Mesenchymal stem cell (in vitro differentiated cells and primary cell): ENCODE data around the gene AP4E1.

Source experiments
- DNase-seq: peaks from one replicate; pipeline ENCODE4 v3.0.0-alpha.2; 2013
- H2AFZ ChIP-seq: one replicate; pipeline ENCODE4 v1.6.1; 2013; ENCODE audit warnings: low read depth, mild to moderate bottlenecking, control low read depth, inconsistent platforms, low read length, moderate library complexity
- H2AK5ac ChIP-seq: 2 replicates; pipeline ENCODE4 v1.6.1; 2013; ENCODE audit warnings: low read length, moderate library complexity, mild to moderate bottlenecking, inconsistent platforms; ENCODE audit not compliant: severe bottlenecking
- H2BK120ac ChIP-seq: one replicate; pipeline ENCODE4 v1.6.1; 2013; ENCODE audit warnings: low read depth, mild to moderate bottlenecking, inconsistent platforms, low read length, moderate library complexity
- H2BK12ac ChIP-seq, 2 experiments: one replicate each; pipeline ENCODE4 v1.6.1; 2013; ENCODE audit warnings: inconsistent platforms in 2 of 2, low read length in 2 of 2, mild to moderate bottlenecking in 2 of 2, moderate library complexity in 2 of 2, control low read depth in 1 of 2
- H2BK15ac ChIP-seq: one replicate; pipeline ENCODE4 v1.6.1; 2013; ENCODE audit warnings: mild to moderate bottlenecking, low read depth, inconsistent platforms; ENCODE audit not compliant: poor library complexity, severe bottlenecking
- H2BK5ac ChIP-seq: 2 replicates; pipeline ENCODE4 v1.6.1; 2013; ENCODE audit warnings: low read depth, mild to moderate bottlenecking, low read length, control low read depth, inconsistent platforms; ENCODE audit not compliant: poor library complexity, severe bottlenecking
- H3K14ac ChIP-seq, 2 experiments: one replicate each; pipeline ENCODE4 v1.6.1; 2013; ENCODE audit warnings: inconsistent platforms in 2 of 2, low read length in 2 of 2, control low read depth in 1 of 2, mild to moderate bottlenecking in 1 of 2, moderate library complexity in 1 of 2
- H3K18ac ChIP-seq, 2 experiments: one replicate each; pipeline ENCODE4 v1.6.1; 2013; ENCODE audit warnings: inconsistent platforms in 2 of 2, low read length in 2 of 2, control low read depth in 1 of 2, low read depth in 1 of 2, mild to moderate bottlenecking in 1 of 2
- H3K23ac ChIP-seq, 2 experiments: one replicate each; pipeline ENCODE4 v1.6.1; 2013; ENCODE audit warnings: inconsistent platforms in 2 of 2, low read length in 2 of 2, mild to moderate bottlenecking in 2 of 2, moderate library complexity in 2 of 2, control low read depth in 1 of 2
- H3K27ac ChIP-seq: 2 replicates; pipeline ENCODE4 v1.5.1; 2013; ENCODE audit warnings: mild to moderate bottlenecking, moderate library complexity, low read length, control low read depth, inconsistent platforms; ENCODE audit not compliant: poor library complexity, severe bottlenecking
- H3K27me3 ChIP-seq, 2 experiments: 2 replicates each; pipeline versions ENCODE4 v1.6.1 to v1.7.0; 2013; ENCODE audit warnings: low read length in 2 of 2, mild to moderate bottlenecking in 2 of 2, moderate library complexity in 2 of 2, control low read depth in 1 of 2, inconsistent platforms in 1 of 2; ENCODE audit not compliant: control insufficient read depth in 1 of 2, insufficient read depth in 1 of 2
- H3K36me3 ChIP-seq, 2 experiments: 2 replicates each; pipeline versions ENCODE4 v1.6.1 to v1.7.0; 2013; ENCODE audit warnings: low read length in 2 of 2, control low read depth in 1 of 2, inconsistent platforms in 1 of 2, low read depth in 1 of 2, mild to moderate bottlenecking in 1 of 2; ENCODE audit not compliant: insufficient read depth in 2 of 2, control insufficient read depth in 1 of 2
- H3K4ac ChIP-seq, 2 experiments: one replicate each; pipeline ENCODE4 v1.6.1; 2013; ENCODE audit warnings: inconsistent platforms in 2 of 2, low read length in 2 of 2, mild to moderate bottlenecking in 2 of 2, moderate library complexity in 2 of 2, control low read depth in 1 of 2, low read depth in 1 of 2
- H3K4me1 ChIP-seq: 2 replicates; pipeline ENCODE4 v1.6.1; 2013; ENCODE audit warnings: low read depth, low read length, control low read depth; ENCODE audit not compliant: control insufficient read depth, insufficient read depth
- H3K4me2 ChIP-seq: 2 replicates; pipeline ENCODE4 v1.6.1; 2013; ENCODE audit warnings: low read length, mild to moderate bottlenecking, inconsistent platforms; ENCODE audit not compliant: poor library complexity, severe bottlenecking
- H3K4me3 ChIP-seq, 2 experiments: 2 replicates each; pipeline versions ENCODE4 v1.5.1 to v1.7.0; 2013; ENCODE audit warnings: low read length in 2 of 2, mild to moderate bottlenecking in 2 of 2, control low read depth in 1 of 2, low read depth in 1 of 2; ENCODE audit not compliant: insufficient read depth in 1 of 2
- H3K79me1 ChIP-seq: replicated peaks from 2 replicates; pipeline ENCODE4 v1.6.1; 2013; ENCODE audit warnings: mild to moderate bottlenecking, control low read depth, low read length, inconsistent platforms; ENCODE audit not compliant: poor library complexity, severe bottlenecking
- H3K9ac ChIP-seq: 2 replicates; pipeline ENCODE4 v1.7.0; 2013; ENCODE audit warnings: mild to moderate bottlenecking, low read length, moderate library complexity
- H3K9me3 ChIP-seq: 2 replicates; pipeline ENCODE4 v1.7.0; 2013; ENCODE audit warnings: mild to moderate bottlenecking, low read length; ENCODE audit not compliant: control insufficient read depth
- H4K8ac ChIP-seq: one replicate; pipeline ENCODE4 v1.6.1; 2013; ENCODE audit warnings: inconsistent platforms, mild to moderate bottlenecking, low read length, moderate library complexity
- H4K91ac ChIP-seq: one replicate; pipeline ENCODE4 v1.6.1; 2013; ENCODE audit warnings: mild to moderate bottlenecking, low read length, inconsistent platforms
- WGBS: methylation state at CpG from one replicate; pipeline ENCODE4 v1.1.7; 2013; ENCODE audit warnings: mixed read lengths; 5-methylcytosine and 5-hydroxymethylcytosine counted together

The AP4E1 gene

GRCh38 chr15:51038162-51038973, 129.9 kb downstream of the AP4E1 start:
- H3K4me1 ChIP-seq, result no peaks in the 10 kb centered on the region
- no peak overlapping the region for H4K91ac ChIP-seq
- peak overlapping the region in 1 of 2 experiments; percentile 26 for H3K18ac ChIP-seq
- H3K9ac ChIP-seq, result no peak overlapping the region
- H2BK12ac ChIP-seq, result no peak overlapping the region
- no peak overlapping the region for H2BK15ac ChIP-seq
- no peak overlapping the region for H2AFZ ChIP-seq
- no peaks in the 10 kb centered on the region for H3K9me3 ChIP-seq
- H3K14ac ChIP-seq, result peak overlapping the region in 1 of 2 experiments; percentile 89
- no peak overlapping the region for H4K8ac ChIP-seq
- no peak overlapping the region for H3K4ac ChIP-seq
- H3K36me3 ChIP-seq, result no peaks in the 10 kb centered on the region
- H3K23ac ChIP-seq, result peak overlapping the region in 1 of 2 experiments; percentile 89
- H2BK120ac ChIP-seq, result no peak overlapping the region
- no peak for DNase-seq
- no peak overlapping the region for H2AK5ac ChIP-seq
- H3K27ac ChIP-seq, result no peak overlapping the region
- no peaks in the 10 kb centered on the region for H3K27me3 ChIP-seq
- no peaks in the 10 kb centered on the region for H3K79me1 ChIP-seq
- H2BK5ac ChIP-seq, result no peak overlapping the region
- no peak overlapping the region for H3K4me3 ChIP-seq
- WGBS, result 91% methylated on average over 6 of the region's 7 CpGs
- no peak overlapping the region for H3K4me2 ChIP-seq

DNA sequence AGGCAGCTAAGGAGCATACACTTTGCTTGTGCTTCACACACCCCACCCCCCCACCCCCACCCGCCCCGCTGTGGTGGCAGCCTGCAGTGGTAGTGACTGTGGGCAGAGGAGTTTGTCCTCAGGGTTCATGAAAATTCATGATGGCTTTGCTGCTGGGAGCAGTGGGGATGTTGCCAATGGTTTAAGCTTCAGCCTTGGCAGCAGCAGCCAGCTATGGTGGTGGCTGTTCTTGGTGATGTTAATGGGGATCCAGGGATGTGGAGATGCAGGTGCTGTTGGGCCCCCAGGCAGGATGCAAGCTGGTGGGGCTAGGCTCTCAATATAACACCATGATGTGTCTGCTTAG, 130.5 kb downstream of the AP4E1 start:
- H2BK12ac ChIP-seq, result no peak overlapping the region
- WGBS, result 100% methylated on average over 1 of the region's 2 CpGs
- H2BK15ac ChIP-seq, result no peak overlapping the region
- no peak overlapping the region for H3K4me2 ChIP-seq
- H4K8ac ChIP-seq, result no peak overlapping the region
- no peak overlapping the region for H3K27ac ChIP-seq
- H3K4me3 ChIP-seq, result no peak overlapping the region
- no peaks in the 10 kb centered on the region for H3K27me3 ChIP-seq
- H3K14ac ChIP-seq, result no peak overlapping the region
- H3K9me3 ChIP-seq, result no peaks in the 10 kb centered on the region
- H2AK5ac ChIP-seq, result no peak overlapping the region
- DNase-seq, result no peak
- H2BK5ac ChIP-seq, result no peak overlapping the region
- H3K4ac ChIP-seq, result no peak overlapping the region
- H3K4me1 ChIP-seq, result no peaks in the 10 kb centered on the region
- no peak overlapping the region for H2AFZ ChIP-seq
- H3K9ac ChIP-seq, result no peak overlapping the region
- no peak overlapping the region for H4K91ac ChIP-seq
- H2BK120ac ChIP-seq, result no peak overlapping the region
- H3K79me1 ChIP-seq, result no peaks in the 10 kb centered on the region
- H3K18ac ChIP-seq, result no peak overlapping the region
- H3K36me3 ChIP-seq, result no peaks in the 10 kb centered on the region
- no peak overlapping the region for H3K23ac ChIP-seq

DNA sequence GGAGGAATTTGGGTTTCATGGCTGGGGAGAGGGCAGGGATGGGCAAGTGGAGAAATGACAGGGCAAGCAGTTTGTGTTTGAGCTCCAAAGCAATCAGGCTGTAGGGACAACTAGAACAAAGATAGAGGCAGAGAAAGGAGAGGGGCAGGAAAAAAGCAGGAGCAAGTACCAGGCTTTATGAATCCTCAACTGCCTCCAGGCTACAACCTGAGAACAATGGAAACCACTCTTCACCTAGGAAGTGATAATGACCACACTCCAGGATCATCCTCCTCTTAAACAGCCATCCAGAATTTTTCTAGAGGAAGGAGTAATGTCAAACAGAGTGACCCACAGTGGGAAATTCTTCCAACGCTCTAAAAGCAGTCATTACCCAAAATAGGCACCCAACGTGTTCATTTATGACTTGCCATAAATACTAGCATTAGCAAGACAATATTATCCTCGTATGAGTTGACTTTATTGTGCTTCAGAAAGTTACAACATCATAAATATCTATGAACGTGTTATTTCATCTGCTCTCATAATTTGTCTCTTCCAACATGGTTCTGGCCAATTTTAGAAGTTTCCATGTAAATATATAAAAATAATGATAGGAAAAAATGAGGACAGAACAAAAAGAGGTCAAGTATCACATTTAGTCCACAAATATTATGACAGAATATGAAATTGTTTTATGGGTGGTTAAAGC, 135.7 kb downstream of the AP4E1 start:
- H2BK120ac ChIP-seq, result no peak overlapping the region
- H3K27ac ChIP-seq, result no peak overlapping the region
- H3K79me1 ChIP-seq, result no peaks in the 10 kb centered on the region
- no peak overlapping the region for H3K4me3 ChIP-seq
- H3K23ac ChIP-seq, result no peak overlapping the region
- no peak overlapping the region for H2BK5ac ChIP-seq
- no peaks in the 10 kb centered on the region for H3K36me3 ChIP-seq
- H3K4me1 ChIP-seq, result peaks cover 7% of the 10 kb centered on the region
- WGBS, result 21% methylated on average over 2 of the region's 4 CpGs
- no peak overlapping the region for H3K4ac ChIP-seq
- H2BK12ac ChIP-seq, result no peak overlapping the region
- H3K9ac ChIP-seq, result no peak overlapping the region
- no peak for DNase-seq
- no peak overlapping the region for H2BK15ac ChIP-seq
- no peaks in the 10 kb centered on the region for H3K27me3 ChIP-seq
- H3K4me2 ChIP-seq, result no peak overlapping the region
- H4K91ac ChIP-seq, result no peak overlapping the region
- no peak overlapping the region for H3K14ac ChIP-seq
- H3K18ac ChIP-seq, result no peak overlapping the region
- H4K8ac ChIP-seq, result no peak overlapping the region
- H2AFZ ChIP-seq, result no peak overlapping the region
- no peak overlapping the region for H2AK5ac ChIP-seq
- H3K9me3 ChIP-seq, result no peaks in the 10 kb centered on the region

GRCh38 chr15:51046016-51046415, 137.5 kb downstream of the AP4E1 start:
- Histone ChIP-seq H3K27me3 (peaks cover 0 to 3% of the 10 kb centered on the region in 2 experiments), H3K4me3 (no peak overlapping the region), H4K91ac (no peak overlapping the region), H2BK15ac (no peak overlapping the region), H2BK5ac (no peak overlapping the region), H2BK12ac (no peak overlapping the region), H3K27ac (no peak overlapping the region), H3K79me1 (no peaks in the 10 kb centered on the region), H2AK5ac (no peak overlapping the region), H3K18ac (no peak overlapping the region), H3K36me3 (no peaks in the 10 kb centered on the region), H2AFZ (no peak overlapping the region), H3K9ac (no peak overlapping the region), H4K8ac (no peak overlapping the region), H2BK120ac (no peak overlapping the region), H3K23ac (no peak overlapping the region), H3K4me2 (no peak overlapping the region), H3K9me3 (no peaks in the 10 kb centered on the region), H3K4me1 (peaks cover 7% of the 10 kb centered on the region), H3K4ac (no peak overlapping the region), H3K14ac (no peak overlapping the region)
- DNase-seq, result no peak
- 100% methylated on average over 2 of the region's 2 CpGs for WGBS
